ENCODE results near the gene PRR20C.
"Not testable (repeated sequence)": the region's sequence is repeated elsewhere in the genome, so short reads cannot be mapped to it uniquely, and the experiment has no call there.

PRR20C gene

DNA sequence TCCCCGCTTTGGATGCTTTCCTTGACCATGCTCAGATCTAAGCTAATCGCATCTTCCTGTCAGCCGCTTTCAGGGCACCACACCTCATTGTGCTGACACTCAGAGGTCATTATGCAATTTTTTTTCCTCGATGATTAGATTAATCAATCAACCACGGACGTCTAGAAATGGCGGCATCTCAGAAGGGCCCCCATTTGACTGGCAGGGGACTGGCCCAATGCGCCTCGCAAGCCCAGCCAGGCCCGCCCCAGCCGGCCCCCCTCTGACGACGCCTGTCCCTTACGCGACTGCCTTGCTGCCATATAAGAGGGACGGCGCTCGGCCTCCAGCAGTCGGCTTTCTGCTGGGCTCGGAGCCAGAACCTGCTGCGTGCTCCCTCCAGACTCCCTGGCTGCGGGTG lies at the start of gene PRR20C:
Gene PRR20C, plus strand, starts transcription at position 301 of the 400 bp plus-strand sequence. CDS start 387 bp downstream, outside the sequence.
- DNase-seq, result not testable (repeated sequence)

- DNase-seq, result no peak
Observed at GRCh38 chr13:57114945-57115344, 38.9 kb upstream of the PRR20C start.

GRCh38 chr13:57123681-57124080 lies 30.2 kb upstream of the PRR20C start:
- no peak for DNase-seq

DNA sequence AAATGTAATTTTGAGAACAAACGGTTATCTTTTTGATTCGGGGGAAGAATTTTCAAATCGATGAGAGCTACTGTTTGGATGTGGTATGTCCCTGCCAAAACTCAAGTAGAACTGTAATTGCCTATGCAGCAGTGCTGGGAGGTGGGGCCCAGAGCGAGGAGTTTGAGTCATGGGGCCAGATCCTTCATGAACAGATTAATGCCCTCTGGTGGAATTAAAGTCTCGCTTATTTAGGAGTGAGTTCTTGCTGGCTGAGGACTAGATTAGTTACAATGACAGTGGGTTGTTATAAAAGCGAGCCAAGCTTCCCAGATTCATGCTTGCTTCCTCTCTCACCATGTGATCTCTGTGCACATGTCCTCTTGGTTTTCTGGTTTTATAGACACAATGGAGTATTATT lies 25.0 kb upstream of the PRR20C start:
- DNase-seq, result no peak

GRCh38 chr13:57136093-57136492 lies 17.8 kb upstream of the PRR20C start:
- DNase-seq, result no peak

- no peak for DNase-seq
Observed at GRCh38 chr13:57137585-57137984, 16.3 kb upstream of the PRR20C start.

GRCh38 chr13:57138988-57139387 lies 14.9 kb upstream of the PRR20C start:
- no peak for DNase-seq

DNA sequence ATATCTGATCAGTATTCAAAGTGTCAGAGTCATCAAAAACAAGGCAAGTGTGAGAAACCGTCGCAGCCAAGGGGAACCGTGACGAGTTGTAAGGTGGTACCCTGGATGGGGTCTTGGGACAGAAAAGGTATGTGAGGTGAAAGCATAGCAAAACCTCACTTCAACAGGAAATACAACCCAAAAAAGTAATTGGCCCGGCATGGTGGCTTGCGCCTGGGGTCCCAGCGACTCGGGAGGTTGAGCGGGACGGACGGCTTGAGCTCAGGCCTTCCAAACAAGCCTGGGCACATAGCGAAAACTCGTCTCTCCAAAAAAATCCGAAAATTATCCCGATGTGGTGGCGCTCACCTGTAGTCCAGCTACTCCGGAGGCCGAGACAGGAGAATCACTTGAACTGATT lies 14.1 kb upstream of the PRR20C start:
- DNase-seq, result not testable (repeated sequence)

GRCh38 chr13:57140235-57140968 lies 13.5 kb upstream of the PRR20C start, which contains the start of gene PRR20A:
TSS of gene PRR20A (plus strand) at chr13:57140918. CDS start at chr13:57141305, 387 bp downstream.
- not testable (repeated sequence) for DNase-seq

DNA sequence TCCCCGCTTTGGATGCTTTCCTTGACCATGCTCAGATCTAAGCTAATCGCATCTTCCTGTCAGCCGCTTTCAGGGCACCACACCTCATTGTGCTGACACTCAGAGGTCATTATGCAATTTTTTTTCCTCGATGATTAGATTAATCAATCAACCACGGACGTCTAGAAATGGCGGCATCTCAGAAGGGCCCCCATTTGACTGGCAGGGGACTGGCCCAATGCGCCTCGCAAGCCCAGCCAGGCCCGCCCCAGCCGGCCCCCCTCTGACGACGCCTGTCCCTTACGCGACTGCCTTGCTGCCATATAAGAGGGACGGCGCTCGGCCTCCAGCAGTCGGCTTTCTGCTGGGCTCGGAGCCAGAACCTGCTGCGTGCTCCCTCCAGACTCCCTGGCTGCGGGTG lies 6.7 kb upstream of the PRR20C start, which contains the start of gene PRR20B:
Gene PRR20B, plus strand, starts transcription at position 301 of the 400 bp plus-strand sequence. CDS start 387 bp downstream, outside the sequence.
- DNase-seq, result not testable (repeated sequence)

DNA sequence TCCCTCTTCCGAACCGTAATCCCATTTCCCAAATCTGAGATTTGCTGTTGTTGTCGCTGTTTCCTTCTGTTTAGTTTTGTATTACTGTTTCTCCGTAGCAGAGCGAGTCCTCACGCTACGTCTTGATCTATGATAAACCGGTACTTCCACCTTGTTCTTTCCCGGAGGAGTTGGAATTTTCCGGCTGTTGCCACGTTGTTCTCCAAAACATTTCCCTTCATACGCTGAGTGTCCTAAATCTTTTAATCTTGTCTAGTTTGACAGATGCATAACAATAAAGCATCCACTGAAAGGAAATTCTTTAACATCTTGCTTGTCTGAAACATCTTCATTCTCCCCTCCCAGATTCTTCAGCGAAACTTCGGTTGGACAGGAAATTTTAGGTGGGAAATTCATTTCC lies 5.8 kb upstream of the PRR20C start:
- not testable (repeated sequence) for DNase-seq

DNA sequence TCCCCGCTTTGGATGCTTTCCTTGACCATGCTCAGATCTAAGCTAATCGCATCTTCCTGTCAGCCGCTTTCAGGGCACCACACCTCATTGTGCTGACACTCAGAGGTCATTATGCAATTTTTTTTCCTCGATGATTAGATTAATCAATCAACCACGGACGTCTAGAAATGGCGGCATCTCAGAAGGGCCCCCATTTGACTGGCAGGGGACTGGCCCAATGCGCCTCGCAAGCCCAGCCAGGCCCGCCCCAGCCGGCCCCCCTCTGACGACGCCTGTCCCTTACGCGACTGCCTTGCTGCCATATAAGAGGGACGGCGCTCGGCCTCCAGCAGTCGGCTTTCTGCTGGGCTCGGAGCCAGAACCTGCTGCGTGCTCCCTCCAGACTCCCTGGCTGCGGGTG lies 6.5 kb downstream of the PRR20C start, which contains the start of gene PRR20D:
Gene PRR20D, plus strand, starts transcription at position 301 of the 400 bp plus-strand sequence. CDS start 387 bp downstream, outside the sequence.
- not testable (repeated sequence) for DNase-seq

DNA sequence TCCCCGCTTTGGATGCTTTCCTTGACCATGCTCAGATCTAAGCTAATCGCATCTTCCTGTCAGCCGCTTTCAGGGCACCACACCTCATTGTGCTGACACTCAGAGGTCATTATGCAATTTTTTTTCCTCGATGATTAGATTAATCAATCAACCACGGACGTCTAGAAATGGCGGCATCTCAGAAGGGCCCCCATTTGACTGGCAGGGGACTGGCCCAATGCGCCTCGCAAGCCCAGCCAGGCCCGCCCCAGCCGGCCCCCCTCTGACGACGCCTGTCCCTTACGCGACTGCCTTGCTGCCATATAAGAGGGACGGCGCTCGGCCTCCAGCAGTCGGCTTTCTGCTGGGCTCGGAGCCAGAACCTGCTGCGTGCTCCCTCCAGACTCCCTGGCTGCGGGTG lies 13.0 kb downstream of the PRR20C start, which contains the start of gene PRR20E:
Gene PRR20E, plus strand, starts transcription at position 301 of the 400 bp plus-strand sequence. CDS start 387 bp downstream, outside the sequence.
- DNase-seq, result not testable (repeated sequence)

DNA sequence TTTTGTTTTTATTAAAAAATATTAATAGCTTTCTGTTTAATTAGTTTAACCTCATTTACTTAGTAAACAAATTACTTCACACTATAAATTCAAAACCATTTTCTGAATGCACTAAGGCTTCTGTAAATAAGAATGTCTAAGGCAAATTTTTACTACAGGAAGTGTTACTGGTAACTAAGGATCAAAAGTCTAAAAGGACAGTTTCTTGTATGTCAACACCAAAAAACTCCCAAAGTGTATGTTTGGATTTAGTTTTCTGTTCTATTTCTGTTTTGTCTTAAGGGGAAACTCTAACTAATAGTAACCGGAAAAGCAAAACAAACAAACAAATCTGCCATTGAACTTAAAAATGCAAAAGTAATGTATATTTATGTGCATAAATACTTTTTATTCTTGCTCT lies 37.8 kb downstream of the PRR20C start:
- no peak for DNase-seq
